SW480 (cell line): Measurements from ENCODE around the gene DNAJC4.

ENCODE experiments used
- DNase-seq: peaks from one replicate; pipeline ENCODE4 v3.0.0-alpha.2; 2016; ENCODE audit warnings: low spot score

DNAJC4 gene

DNA sequence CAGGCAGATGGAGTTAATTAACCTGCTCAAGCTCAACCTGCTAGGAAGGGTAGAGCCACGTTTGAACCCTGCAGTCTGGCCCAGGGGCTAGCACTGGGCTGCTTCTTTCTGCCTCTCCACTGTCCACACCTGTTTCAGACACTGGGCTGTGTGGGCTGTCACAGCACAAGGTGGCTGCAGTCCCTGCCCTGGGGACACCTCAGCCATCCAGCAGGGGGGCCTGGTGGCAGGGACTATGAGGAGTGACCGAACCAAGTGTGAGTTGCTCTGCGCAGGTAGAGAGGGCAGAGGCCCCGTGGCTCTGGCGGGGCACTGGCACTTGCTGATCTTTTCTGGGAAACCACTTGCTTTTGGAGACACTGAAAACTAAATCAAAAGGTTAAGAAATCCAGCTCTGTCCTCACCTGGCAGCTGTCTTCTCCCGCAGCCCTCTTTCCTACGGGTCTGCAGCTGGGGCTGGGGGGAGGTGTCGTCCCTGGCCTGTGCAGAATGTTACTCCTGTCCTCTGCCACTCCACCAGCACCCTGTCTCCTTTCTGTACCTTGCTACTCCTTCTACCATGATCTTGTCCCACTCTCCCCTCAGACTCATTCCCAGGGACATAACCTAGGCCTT is 48.3 kb downstream of the DNAJC4 start:
- DNase-seq: no peak

DNA sequence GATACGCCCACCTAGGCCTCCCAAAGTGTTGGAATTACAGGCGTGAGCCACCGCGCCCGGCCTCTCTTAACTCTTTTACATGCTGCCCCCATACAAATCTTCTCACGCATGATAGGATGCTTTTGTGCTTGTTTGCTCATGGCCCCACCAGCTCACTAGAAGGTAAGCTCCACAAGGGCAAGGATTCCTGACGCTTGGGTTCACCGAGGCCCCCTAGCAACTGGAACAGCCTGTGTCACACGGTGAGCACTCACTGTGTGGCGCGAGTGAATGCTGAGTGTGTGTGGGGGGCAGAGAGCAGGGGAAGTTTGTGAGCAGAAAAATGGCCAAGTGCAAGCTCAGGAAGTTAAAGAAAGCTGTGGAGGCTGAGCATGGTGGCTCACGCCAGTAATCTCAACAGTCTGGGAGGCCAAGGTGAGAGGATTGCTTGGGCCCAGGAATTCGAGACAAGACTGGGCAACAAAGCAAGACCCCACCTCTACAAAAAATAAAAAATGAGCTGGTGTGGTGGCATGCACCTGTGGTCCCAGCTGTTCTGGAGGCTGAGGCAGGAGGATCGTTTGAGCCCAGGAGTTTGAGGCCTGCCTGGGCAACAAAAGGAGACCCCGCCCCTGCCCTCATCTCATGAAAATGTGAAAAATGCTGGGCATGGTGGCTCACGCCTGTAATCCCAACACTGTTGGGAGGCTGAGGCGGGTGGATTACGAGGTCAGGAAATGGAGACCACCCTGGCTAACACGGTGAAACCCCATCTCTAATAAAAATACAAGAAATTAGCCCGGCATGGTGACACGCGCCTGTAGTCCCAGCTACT is 51.8 kb downstream of the DNAJC4 start:
- DNase-seq: no peak

DNA sequence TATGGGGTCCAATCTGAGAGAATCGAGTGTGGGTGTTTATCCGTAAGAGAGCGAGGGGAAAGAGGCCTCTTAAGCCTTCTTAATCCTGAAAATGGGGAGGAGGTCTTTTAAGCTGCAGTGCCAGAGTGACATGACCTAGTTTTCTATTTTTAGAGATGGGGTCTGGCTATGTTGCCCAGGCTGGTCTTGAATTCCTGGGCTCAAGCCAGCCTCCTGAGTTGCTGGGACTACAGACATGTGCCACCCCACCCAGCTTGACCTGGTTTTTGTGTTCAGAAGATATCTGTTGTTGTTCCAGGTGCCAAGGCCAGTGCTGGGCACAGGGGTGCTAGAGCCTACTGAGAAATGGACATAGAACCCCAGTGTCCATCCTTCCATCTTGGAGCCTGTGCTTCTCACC is 52.7 kb downstream of the DNAJC4 start:
- DNase-seq: no peak
